ENCODE measurements around the gene ABCA2. TPM values are rescaled to one million over a fixed set of nuclear protein-coding genes. Genes with fewer than 3 reads are reported as not detected.

ABCA2 gene
- total RNA-seq, 4 donors from 2014 or later: 136 to 291 (median 196) TPM

DNA sequence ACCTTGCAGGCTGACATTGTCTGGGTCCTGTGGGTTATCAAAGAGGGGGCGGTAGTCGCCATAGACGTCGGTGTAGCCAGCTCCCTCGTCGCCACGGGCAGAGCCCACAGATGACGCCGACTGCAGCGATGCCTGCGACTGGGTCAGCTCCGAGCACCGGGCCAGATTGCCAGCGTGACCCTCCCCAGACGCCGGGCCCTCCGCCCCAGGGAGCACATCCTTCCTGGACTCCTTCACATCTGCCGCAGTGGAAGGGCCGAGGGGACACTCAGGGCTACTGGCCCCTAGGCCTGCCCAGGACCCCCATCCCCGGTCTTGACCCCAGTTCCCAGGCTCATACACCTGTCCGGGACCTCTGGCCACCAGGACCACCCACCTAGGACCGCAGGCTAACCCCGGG, 13.9 kb downstream of the ABCA2 start:
- Histone ChIP-seq H3K36me3 (peaks cover 4 to 100% (median 26%) of the 10 kb centered on the region in 3 donors), H3K4me1 (no peaks in the 10 kb centered on the region)

DNA sequence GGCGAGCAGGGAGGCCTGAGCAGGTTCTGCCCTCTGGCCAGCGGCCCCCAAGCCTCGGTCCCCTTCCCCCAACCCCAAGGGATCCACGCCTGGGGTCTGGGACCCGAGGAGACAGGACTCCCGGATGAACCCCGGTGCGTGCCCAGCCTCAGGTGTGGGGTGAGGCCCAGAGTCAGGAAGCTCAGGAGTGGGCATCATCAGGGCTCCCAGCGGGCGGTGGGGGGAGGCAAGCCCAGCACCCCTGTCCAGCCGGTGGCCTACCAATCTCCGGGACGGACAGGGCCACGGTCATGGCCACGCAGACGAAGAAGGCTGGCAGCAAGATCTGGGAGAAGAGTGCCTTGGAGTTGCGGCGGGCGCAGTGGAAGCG, 14.5 kb downstream of the ABCA2 start:
- TF ChIP-seq POLR2A (IDR thresholded peaks at IDR 0.05) (no peak), EP300 (IDR thresholded peaks at IDR 0.05) (no peak)
- TF ChIP-seq, protein P1, sequence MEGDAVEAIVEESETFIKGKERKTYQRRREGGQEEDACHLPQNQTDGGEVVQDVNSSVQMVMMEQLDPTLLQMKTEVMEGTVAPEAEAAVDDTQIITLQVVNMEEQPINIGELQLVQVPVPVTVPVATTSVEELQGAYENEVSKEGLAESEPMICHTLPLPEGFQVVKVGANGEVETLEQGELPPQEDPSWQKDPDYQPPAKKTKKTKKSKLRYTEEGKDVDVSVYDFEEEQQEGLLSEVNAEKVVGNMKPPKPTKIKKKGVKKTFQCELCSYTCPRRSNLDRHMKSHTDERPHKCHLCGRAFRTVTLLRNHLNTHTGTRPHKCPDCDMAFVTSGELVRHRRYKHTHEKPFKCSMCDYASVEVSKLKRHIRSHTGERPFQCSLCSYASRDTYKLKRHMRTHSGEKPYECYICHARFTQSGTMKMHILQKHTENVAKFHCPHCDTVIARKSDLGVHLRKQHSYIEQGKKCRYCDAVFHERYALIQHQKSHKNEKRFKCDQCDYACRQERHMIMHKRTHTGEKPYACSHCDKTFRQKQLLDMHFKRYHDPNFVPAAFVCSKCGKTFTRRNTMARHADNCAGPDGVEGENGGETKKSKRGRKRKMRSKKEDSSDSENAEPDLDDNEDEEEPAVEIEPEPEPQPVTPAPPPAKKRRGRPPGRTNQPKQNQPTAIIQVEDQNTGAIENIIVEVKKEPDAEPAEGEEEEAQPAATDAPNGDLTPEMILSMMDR (IDR thresholded peaks at IDR 0.05): no peak
- Histone ChIP-seq H3K27ac (peak overlapping the region in 1 of 4 donors; percentile 14), H3K9me3 (no peaks in the 10 kb centered on the region), H3K4me1 (no peaks in the 10 kb centered on the region), H3K27me3 (no peaks in the 10 kb centered on the region), H3K36me3 (peaks cover 4 to 100% (median 26%) of the 10 kb centered on the region in 3 donors), H3K4me3 (no peak overlapping the region)
- DNase-seq (ENCODE audit: low spot score in 2 of 2): no peak
- 95 to 96% methylated on average over 8 to 20 of the region's 20 CpGs for WGBS, 2 donors

More for the DNA sequence above, 13.9 kb downstream of the ABCA2 start:
- Histone ChIP-seq H3K27me3 (no peaks in the 10 kb centered on the region), H3K9me3 (no peaks in the 10 kb centered on the region), H3K4me3 (no peak overlapping the region), H3K27ac (no peak overlapping the region)
- DNase-seq (ENCODE audit: low spot score in 2 of 2): no peak
- 92 to 98% methylated on average over 11 to 17 of the region's 23 CpGs for WGBS, 2 donors
- no peak for TF ChIP-seq EP300 (IDR thresholded peaks at IDR 0.05)

DNA sequence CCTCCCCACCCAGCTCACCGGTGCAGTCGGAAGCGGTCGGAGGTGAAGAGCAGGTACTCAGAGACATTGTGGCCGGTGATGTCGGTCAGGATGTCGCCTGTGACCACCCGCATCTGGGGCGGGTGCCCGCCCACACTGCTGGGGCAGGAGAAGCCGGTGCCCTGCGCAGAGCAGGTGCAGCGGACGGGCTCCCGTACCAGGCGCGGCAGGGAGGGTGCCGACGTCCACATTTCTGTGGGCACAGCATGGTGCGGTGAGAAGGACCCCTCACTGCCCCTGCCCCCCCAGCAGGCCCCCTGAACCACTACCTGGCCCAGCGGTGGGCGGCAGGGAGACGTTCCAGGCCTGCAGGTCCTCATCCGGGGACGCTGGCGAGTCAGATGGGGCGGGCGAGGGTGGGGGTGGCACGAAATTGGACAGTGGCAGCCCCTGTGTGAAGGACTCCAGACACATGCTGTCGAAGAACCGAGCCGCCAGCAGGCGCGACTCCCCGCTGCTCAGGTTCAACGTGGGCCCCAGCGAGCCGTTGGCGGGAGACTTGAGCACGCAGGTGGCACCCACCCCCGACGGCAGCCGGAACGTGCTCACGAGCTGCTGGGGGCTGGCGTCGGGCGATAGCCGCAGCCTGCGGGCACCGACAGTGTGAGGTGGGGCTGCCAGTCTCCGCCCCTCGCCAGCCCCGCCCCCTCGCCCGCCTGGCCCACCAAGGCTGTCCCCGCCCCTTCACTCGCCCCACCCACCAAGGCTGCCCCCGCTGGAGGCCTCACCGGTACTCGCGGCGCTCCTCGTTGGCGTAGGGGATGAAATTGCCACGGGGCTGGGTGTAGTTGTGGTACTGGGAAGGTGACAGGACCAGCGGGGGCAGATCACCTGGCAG, 15.1 kb downstream of the ABCA2 start:
- H3K4me3 ChIP-seq: no peak overlapping the region
- no peak for DNase-seq (ENCODE audit: low spot score in 2 of 2)
- no peak for TF ChIP-seq EP300 (IDR thresholded peaks at IDR 0.05)
- no peak for TF ChIP-seq POLR2A (IDR thresholded peaks at IDR 0.05)
- TF ChIP-seq, protein P1 (IDR thresholded peaks at IDR 0.05): no peak
- WGBS, 2 donors: 88 to 91% methylated on average over 36 to 44 of the region's 67 CpGs
- no peaks in the 10 kb centered on the region for H3K27me3 ChIP-seq
- peaks cover 0 to 4% (median 0%) of the 10 kb centered on the region in 4 donors for H3K4me1 ChIP-seq
- H3K36me3 ChIP-seq: peaks cover 4 to 100% (median 26%) of the 10 kb centered on the region in 3 donors
- no peaks in the 10 kb centered on the region for H3K9me3 ChIP-seq
- H3K27ac ChIP-seq: peak overlapping the region in 1 of 4 donors; percentile 14

DNA sequence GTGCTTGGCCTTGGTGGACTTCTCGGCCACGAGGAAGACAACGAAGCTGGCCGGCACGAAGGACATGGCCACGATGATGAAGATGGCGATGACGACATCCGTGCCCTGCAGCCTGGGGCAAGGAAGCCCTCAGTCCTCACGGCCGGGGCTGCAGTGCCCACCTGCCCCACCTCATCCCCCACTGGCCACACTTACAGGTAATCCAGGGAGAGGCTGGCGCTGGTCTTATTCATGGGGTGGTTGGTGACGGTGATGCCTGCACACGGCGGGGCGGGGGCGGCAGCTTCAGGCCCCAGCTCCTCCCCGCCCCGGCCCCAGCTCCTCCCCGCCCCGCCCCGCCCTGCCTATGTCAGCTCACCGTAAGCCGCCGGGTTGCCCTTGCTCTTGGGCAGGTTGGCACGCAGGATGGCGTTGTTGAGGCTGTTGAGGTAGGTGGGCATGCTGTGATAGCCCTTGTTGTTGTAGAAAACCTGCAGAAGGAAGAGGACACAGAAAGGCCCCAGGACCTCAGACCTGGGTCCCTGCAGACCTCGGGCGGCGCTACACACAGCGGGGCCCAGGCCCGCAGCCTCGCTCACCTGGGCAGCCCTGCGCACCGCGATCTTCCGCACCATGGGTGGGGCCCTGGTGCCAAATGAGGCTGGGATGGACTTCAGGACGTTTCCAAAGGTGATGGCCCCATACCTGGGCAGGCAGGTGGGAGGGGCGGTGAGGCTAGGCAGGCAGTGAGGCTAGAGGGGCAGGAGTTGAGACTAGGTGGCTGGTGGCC, 15.9 kb downstream of the ABCA2 start:
- Histone ChIP-seq H3K4me1 (peaks cover 0 to 12% (median 0%) of the 10 kb centered on the region in 4 donors), H3K4me3 (no peak overlapping the region), H3K27ac (no peak overlapping the region), H3K36me3 (peaks cover 0 to 100% (median 26%) of the 10 kb centered on the region in 3 donors), H3K27me3 (no peaks in the 10 kb centered on the region), H3K9me3 (no peaks in the 10 kb centered on the region)
- WGBS, 2 donors: 88 to 90% methylated on average over 37 to 38 of the region's 39 CpGs
- TF ChIP-seq POLR2A (IDR thresholded peaks at IDR 0.05): no peak
- TF ChIP-seq, protein P1 (IDR thresholded peaks at IDR 0.05): no peak
- TF ChIP-seq EP300 (IDR thresholded peaks at IDR 0.05): no peak
- no peak for DNase-seq (ENCODE audit: low spot score in 2 of 2)

DNA sequence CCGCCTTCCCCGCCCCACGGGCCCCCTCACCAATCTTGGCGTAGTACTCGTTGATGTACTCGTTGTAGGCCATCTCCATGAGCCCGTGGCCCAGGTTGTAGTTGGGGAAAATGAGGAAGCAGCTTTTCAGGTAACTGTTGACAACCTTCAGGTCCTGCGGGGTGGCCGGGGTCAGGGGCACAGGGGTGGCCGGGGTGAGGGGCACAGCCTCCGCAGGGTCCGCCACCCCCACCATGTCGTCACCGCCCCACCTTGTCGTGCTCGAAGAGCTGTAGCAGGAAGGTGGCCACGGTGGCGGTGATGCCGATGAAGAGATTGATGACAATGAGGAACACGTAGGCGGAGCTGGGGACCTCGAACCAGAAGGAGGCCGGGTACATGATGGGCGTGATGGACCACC, 16.9 kb downstream of the ABCA2 start:
- Histone ChIP-seq H3K27ac (no peak overlapping the region), H3K4me3 (no peak overlapping the region), H3K4me1 (peaks cover 0 to 22% (median 5%) of the 10 kb centered on the region in 4 donors), H3K36me3 (peaks cover 0 to 98% (median 26%) of the 10 kb centered on the region in 3 donors), H3K27me3 (no peaks in the 10 kb centered on the region), H3K9me3 (no peaks in the 10 kb centered on the region)
- no peak for DNase-seq (ENCODE audit: low spot score in 2 of 2)
- WGBS, 2 donors: 94 to 95% methylated on average over 24 of the region's 24 CpGs
- no peak for TF ChIP-seq POLR2A (IDR thresholded peaks at IDR 0.05)
- TF ChIP-seq, protein P1 (IDR thresholded peaks at IDR 0.05): no peak
- TF ChIP-seq EP300 (IDR thresholded peaks at IDR 0.05): no peak
